ENCODE results near the gene ZNF441. TPM values are rescaled to one million over a fixed set of nuclear protein-coding genes. Genes with fewer than 3 reads are reported as not detected.
A peak's percentile ranks its signal among the peaks of the same experiment; 100 is the strongest.

The ZNF441 gene
- total RNA-seq, 1 donor from 2014 or later: 9.6 TPM

GRCh38 chr19:11797491-11797890 is 30.7 kb downstream of the ZNF441 start:
- peaks cover 28% of the 10 kb centered on the region for H3K27me3 Mint-ChIP-seq (ENCODE audit: low read depth)
- peak overlapping the region; percentile 92 for H3K4me3 Mint-ChIP-seq
- H3K9me3 Mint-ChIP-seq: peaks cover 3% of the 10 kb centered on the region
- H3K4me1 Mint-ChIP-seq: peaks cover 17% of the 10 kb centered on the region
- H3K27ac Mint-ChIP-seq: peak overlapping the region; percentile 97
- peaks cover 4% of the 10 kb centered on the region for H3K36me3 Mint-ChIP-seq
- DNase-seq (ENCODE audit: low spot score in 2 of 2, unreplicated experiment in 2 of 2): peak; percentile 61 to 78
- TF ChIP-seq CTCF (IDR thresholded peaks at IDR 0.05; ENCODE audit: unreplicated experiment): peak; percentile 82

GRCh38 chr19:11798391-11799330 is 31.9 kb downstream of the ZNF441 start, which contains the start of gene ZNF491:
Gene ZNF491, plus strand, starts transcription at chr19:11798523. Its CDS starts 7,431 bp downstream, at chr19:11805954.
- H3K4me3 Mint-ChIP-seq: peak within 1 kb of the TSS; percentile 92
- H3K27me3 Mint-ChIP-seq (ENCODE audit: low read depth): peaks cover 22% of the 10 kb centered on the region
- peak; percentile 30 for TF ChIP-seq CTCF (IDR thresholded peaks at IDR 0.05; ENCODE audit: unreplicated experiment)
- peak within 1 kb of the TSS; percentile 97 for H3K27ac Mint-ChIP-seq
- H3K9me3 Mint-ChIP-seq: peaks cover 11% of the 10 kb centered on the region
- peaks cover 9% of the 10 kb centered on the region for H3K36me3 Mint-ChIP-seq
- DNase-seq (ENCODE audit: low spot score in 2 of 2, unreplicated experiment in 2 of 2): peak; percentile 80 to 88
- peaks cover 17% of the 10 kb centered on the region for H3K4me1 Mint-ChIP-seq

GRCh38 chr19:11806354-11807098 is 39.7 kb downstream of the ZNF441 start:
- H3K27me3 Mint-ChIP-seq (ENCODE audit: low read depth): no peaks in the 10 kb centered on the region
- no peaks in the 10 kb centered on the region for H3K4me1 Mint-ChIP-seq
- DNase-seq (ENCODE audit: low spot score in 2 of 2, unreplicated experiment in 2 of 2): no peak
- no peak overlapping the region for H3K4me3 Mint-ChIP-seq
- no peak for TF ChIP-seq CTCF (IDR thresholded peaks at IDR 0.05; ENCODE audit: unreplicated experiment)
- no peak overlapping the region for H3K27ac Mint-ChIP-seq
- peaks cover 58% of the 10 kb centered on the region for H3K36me3 Mint-ChIP-seq
- peaks cover 49% of the 10 kb centered on the region for H3K9me3 Mint-ChIP-seq

- no peak overlapping the region for H3K4me3 Mint-ChIP-seq
- H3K4me1 Mint-ChIP-seq: no peaks in the 10 kb centered on the region
- no peak overlapping the region for H3K27ac Mint-ChIP-seq
- H3K36me3 Mint-ChIP-seq: peaks cover 58% of the 10 kb centered on the region
- no peak for DNase-seq (ENCODE audit: low spot score in 2 of 2, unreplicated experiment in 2 of 2)
- H3K27me3 Mint-ChIP-seq (ENCODE audit: low read depth): no peaks in the 10 kb centered on the region
- no peak for TF ChIP-seq CTCF (IDR thresholded peaks at IDR 0.05; ENCODE audit: unreplicated experiment)
- H3K9me3 Mint-ChIP-seq: peaks cover 49% of the 10 kb centered on the region
Measured at GRCh38 chr19:11807099-11807380, 40.2 kb downstream of the ZNF441 start.

- peak overlapping the region; percentile 95 for H3K27ac Mint-ChIP-seq
- H3K27me3 Mint-ChIP-seq (ENCODE audit: low read depth): no peaks in the 10 kb centered on the region
- DNase-seq (ENCODE audit: low spot score in 2 of 2, unreplicated experiment in 2 of 2): no peak
- TF ChIP-seq CTCF (IDR thresholded peaks at IDR 0.05; ENCODE audit: unreplicated experiment): no peak
- peak overlapping the region; percentile 93 for H3K4me3 Mint-ChIP-seq
- peaks cover 16% of the 10 kb centered on the region for H3K9me3 Mint-ChIP-seq
- H3K36me3 Mint-ChIP-seq: peaks cover 35% of the 10 kb centered on the region
- peaks cover 16% of the 10 kb centered on the region for H3K4me1 Mint-ChIP-seq
Measured at GRCh38 chr19:11813703-11814028, 46.9 kb downstream of the ZNF441 start.
